HG03571 (cell line): Measurements from ENCODE around the gene CARD8.
"Not testable (repeated sequence)": the region's sequence is repeated elsewhere in the genome, so short reads cannot be mapped to it uniquely, and the experiment has no call there.

Experiments used
- ATAC-seq: cut with Tn5 transposase; IDR thresholded peaks from one replicate; pipeline ENCODE4 v1.9.1; 2021; ENCODE audit not compliant: unreplicated experiment

The CARD8 gene, protein sequence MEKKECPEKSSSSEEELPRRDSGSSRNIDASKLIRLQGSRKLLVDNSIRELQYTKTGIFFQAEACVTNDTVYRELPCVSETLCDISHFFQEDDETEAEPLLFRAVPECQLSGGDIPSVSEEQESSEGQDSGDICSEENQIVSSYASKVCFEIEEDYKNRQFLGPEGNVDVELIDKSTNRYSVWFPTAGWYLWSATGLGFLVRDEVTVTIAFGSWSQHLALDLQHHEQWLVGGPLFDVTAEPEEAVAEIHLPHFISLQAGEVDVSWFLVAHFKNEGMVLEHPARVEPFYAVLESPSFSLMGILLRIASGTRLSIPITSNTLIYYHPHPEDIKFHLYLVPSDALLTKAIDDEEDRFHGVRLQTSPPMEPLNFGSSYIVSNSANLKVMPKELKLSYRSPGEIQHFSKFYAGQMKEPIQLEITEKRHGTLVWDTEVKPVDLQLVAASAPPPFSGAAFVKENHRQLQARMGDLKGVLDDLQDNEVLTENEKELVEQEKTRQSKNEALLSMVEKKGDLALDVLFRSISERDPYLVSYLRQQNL

DNA sequence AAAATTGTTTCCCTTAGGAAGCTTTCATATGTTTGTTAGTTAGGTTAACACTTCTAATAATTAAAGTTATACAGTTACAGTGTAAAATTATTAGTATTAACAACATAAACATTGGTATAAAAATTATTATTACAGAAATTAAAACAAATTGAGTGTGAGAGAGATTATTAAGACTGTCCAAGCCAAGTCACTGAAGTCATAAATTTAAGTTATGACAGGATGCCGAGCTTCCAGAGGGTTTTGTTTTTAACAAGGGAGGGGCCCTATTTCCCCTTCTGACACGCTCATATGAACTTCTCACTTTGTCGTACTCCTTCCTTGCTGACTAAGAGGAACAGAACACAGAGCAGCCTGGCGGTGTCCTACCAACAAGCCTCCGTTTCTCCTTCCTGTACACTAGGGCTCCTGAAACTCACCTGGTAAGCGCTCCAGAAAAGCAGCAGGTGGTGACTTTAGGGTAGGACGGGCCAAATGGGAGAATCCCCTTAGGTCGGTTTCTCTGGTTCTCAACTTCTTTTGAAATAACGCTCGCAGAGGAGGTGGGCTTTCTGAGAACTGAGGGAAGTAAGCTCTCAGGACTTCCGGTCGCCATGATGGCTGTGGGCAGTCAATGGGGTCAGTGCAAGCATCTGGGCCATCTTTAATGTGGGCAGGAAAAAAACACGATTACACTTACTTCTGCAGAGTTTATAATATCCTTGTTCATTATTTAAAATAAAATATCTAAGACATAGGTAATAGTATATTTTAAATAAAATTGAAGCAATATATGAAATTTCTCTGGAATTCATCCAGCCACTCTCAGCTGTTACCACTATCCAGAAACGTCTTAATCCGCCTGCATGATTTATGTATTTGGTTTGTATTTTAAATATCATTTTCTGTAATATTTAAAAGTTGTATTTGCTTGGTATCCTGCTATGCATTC is at the start of gene CARD8:
Gene CARD8 (minus strand): TSS at position 537 of the 928 bp plus-strand sequence. CDS start 14,892 bp downstream, outside the sequence.
- no peak for ATAC-seq

DNA sequence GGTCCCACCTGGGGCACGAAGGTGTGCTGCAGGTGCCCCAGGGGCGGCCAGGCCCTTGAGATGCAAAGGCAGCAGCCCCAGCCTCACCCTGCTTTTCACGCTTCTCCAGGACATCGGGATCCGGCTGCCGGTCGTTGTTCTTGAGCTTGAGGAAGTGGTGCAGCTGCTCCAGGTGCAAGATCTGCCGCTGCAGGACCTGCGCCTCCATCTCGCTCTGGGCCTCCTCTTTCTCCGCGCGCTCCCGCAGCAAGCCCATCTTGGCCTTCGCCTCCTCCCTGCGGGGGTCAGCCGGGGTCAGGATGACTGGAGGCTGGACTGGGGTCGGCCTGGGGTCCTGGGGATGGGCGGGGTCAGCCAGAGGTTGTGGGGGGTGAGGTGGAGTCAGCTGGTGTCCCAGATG is 48.2 kb upstream of the CARD8 start:
- no peak for ATAC-seq

DNA sequence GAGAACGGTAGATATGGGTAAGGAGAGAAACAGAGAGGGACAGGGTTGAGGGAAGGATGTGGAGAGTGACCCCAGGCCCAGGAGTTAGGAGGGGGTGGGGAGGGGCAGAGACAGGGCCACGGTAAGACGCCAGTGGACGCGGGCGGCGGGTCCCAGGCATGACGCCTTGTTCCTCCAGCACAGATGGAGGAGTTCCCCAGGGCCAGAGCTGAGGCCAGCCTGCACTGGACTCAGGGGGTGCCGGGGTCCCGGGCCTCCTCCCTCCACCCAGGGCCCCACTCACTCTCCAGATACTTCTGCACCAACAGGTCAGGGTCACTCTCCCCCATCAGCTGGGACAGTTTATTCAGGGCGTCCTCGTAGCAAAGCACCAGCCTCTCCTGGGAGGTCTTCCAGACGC is 47.7 kb upstream of the CARD8 start:
- ATAC-seq = no peak

DNA sequence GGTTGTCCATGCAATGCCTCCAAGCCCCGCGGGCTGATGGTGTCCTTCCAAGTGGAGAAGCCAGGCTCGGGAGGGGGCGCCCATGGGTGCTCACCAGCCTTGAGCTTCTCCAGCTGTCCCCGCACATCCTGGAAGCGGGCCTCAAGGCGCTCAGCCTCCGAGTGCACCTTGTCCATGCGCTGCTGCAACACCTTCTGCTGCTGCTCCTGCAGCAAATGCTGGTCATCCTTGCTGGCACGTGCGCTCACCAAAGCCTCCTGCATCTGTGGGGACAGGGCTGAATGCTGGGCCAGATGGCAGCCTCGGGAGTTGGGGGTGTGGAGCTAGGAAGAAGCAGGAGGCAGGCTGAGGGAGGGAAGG is 46.9 kb upstream of the CARD8 start:
- ATAC-seq = no peak

DNA sequence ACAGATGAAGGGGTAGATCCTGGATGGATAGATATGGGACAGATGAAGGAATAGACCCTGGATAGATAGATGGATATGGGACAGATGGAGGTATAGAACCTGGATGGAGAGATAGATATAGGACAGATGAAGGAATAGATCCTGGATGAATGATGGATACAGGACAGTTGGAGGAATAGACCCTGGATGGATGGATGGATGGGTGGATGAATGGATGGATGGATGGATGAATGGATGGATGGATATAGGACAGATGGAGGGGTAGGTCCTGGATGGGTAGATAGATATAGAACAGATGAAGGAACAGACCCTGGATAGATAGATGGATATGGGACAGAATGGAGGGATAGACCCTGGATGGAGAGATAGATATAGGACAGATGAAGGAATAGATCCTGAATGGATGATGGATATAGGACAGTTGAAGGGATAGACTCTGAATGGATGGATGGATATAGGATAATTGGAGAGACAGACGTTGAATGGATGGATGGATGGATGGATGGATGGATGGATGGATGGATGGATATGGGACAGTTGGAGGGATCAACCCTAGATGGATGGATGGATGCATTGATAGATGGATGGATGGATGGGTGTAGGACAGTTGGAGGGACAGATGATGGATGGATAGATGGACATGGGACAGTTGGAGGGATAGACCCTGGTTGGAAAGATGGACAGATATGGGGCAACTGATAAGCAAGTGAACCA is 46.3 kb upstream of the CARD8 start:
- ATAC-seq = no peak

DNA sequence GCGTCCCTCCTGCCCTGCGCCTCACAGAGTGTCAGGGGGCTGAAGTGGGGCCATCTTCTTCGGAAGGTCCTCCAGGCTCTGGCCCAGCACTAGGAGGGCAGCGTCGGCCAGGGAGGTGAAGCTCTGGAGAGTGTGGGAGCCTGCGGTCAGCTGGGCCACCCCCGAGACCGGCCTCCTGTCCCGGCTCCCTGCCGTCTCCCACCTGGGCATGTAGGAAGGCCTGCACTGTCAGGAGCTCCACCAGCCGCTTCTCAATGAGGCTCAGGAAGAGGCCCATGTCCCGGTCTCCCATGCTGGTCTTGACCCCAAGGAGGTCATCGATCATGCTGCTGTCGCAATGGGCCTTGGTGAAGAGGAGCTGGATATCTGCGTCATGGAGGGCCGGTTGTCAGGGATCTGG is 42.3 kb upstream of the CARD8 start:
- no peak for ATAC-seq

DNA sequence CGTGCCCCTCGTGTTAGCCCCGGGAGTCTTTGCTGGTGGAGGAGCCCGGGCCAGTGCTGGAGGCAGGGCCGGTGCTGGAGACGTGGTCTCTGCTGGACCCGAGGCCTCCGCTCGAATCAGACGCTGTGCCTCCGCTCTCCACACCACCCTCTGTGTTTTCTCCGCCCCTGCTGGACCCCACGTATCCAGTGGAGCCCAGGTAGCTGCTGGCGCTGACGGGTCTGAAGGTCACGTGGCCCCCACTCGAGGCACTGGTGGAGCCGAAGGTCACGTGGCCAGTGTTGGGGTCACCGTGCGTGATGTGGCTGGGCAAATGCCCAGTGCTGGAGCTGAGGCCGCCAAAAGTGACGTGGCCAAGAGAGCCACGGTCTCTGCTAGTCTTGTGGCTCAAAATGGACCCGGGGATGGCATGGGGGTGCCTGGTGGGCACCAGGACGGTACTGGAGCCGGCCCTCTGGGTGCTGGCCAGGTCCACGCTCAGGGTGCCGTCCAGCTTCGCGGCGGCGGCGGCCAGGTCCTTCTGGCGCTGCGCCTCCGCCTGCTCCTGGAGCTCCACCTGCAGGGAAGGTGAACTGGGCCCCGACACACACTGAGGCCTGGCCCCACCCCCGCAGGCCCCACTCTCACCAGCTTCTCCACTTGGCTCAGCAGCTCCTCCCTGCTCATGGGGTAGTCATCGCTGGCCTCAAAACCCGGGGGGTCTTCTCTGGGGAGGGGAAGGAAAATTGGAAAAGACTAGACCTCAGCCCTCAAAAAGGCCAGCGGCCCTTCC is 41.4 kb upstream of the CARD8 start:
- ATAC-seq = no peak

DNA sequence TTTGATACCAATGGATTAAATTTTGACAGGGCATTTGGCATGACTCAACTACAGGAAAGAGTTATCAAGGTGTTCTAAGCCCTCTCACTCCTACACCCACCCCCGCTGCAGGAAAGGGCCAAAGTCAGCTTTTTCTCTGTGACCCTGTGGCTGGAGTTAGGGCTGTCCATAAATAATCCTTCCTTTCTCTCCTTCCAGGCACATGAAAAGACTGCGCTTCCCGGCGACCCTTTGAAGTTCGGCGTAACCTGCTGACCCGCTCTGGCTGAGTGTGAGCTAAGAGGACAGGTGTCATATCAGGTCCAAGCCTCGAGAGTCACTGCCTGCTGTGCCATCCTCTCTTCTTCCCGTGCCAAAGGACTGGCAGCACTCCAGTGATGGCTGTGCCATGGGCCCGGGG is 39.7 kb upstream of the CARD8 start:
- no peak for ATAC-seq

DNA sequence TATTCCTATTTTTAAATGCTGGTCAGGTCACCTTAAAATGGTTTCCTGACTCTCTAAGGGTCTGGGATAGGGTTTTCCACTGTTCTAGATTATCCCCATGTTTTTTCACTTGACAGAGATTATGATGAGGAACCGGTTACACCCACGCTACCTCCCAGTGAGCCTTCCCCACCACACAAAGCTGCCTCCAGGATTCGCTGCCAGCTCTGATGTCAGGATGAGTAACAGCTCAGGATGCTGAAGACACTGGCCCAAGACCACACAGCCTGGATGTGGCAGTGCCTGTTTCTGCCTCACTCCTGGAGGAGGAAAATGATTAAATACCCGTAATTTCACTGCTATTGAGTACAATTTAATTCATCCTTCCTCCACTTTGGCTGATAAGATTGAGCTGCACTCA is 37.1 kb upstream of the CARD8 start:
- ATAC-seq = no peak

DNA sequence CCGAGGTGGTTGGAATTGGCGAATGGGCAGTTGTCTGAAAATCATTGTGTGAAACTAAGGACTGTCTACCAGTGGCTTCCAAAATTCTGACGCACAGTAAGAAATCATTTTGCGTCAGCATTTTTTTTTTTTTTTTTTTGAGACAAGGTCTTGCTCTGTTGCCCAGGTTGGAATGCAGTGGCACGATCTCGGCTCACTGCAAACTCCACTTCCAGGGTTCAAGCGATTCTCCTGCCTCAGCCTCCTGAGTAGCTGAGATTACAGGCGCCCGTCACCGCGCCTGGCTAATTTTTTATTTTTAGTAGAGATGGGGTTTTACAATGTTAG is 35.7 kb upstream of the CARD8 start:
- ATAC-seq = not testable (repeated sequence)

DNA sequence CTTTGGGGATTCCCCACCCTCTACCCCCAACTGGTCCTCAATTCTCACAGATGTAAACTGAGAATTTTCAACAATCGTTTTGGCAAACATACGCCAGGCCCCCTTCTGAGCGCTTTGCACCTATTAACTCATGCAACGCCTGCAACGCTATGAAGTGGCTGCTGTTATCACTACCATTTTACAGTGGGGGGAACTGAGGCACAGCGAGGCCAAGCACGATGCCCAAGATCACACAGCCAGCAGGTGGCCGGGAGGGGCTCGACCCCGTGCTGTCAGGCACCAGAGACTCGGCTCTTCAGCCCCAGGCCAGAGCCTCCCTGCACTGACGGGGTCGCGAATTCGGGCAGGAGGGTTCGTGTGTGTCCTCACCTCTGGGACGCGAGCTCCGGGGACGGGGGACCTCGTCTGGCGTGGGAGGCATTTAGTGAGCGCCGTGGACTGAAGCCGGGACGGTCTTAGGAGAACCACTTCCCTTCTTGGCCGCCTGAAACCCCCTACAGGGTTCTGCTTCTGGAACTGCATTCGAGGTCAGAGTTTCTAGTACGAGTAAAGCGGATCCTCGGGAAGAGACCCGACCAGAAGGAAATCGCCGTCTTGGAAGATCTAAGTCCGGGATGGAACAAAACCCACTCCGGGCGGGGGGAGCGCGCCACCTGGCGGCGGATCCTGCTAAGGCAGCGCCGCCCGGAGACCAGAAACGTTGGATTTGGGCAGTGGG is 35.2 kb upstream of the CARD8 start:
- no peak for ATAC-seq

DNA sequence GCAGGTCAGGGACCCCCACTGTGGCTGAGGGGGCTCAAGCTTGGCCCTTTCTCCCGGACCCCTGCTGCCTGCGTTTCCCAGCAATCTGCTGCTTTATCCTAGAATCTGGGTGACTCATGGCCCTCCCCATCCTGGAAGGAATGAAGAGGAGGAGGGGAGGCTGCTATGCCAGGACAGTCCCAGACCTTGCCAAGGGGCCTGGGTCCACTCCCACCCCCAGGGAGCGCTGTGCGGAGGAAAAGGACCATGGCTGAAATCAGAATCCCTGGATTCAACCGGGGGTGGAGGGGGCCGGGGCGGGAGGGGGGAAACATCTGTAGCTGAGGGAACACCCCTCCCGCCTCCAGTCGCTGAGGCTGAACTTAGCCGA is 34.7 kb upstream of the CARD8 start:
- no peak for ATAC-seq

DNA sequence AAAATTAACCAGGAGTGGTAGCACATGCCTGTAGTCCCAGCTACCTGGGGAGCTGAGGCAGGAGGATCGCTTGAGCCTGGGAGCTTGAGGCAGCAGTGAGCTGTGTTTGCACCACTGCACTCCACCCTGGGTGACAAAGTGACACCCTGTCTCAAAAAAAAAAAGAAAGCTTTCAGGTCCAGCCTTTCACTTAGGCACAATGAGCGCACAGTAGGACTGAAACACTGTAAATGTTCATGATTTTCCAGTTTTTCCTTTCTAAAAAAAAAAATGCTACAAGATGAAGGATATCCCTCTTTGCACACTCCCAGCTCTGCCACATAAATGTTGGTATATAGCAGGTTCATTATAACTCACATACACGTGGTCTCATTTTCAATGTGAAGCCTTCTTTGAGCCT is 32.0 kb upstream of the CARD8 start:
- no peak for ATAC-seq

DNA sequence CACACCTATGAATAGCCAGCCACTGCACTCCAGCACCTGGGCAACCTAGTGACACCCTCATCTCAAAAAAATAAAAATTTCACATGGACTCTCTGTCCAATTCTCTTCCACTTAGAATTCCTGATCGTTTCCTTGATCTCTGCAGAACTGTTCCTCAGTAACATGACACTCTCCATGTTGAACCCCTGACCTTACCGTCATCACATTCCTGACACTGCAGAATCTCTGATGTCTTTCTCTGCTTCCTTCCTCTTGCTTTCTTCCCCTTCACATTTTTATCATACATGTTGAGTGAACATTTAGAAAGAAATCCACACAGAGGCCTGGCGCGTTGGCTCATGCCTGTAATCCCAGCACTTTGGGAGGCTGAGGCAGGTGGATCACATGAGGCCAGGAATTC is 29.2 kb upstream of the CARD8 start:
- no peak for ATAC-seq

DNA sequence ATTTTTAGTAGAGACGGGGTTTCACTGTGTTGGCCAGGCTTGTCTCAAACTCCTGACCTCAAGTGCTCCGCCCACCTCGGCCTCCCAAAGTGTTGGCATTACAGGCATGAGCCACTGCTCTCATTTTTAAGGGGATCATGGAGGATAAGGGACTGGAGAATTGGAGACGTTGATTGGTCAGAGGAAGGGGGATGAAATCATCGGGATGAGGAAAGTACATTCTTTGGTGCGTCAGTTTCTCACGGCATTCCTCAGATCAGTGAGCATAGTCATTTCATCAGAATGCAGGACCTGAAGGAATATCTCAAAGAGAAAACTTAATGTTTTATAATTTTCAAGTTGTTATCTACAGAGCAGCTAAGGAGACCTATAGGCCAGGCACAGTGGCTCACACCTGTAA is 28.2 kb upstream of the CARD8 start:
- ATAC-seq = no peak

DNA sequence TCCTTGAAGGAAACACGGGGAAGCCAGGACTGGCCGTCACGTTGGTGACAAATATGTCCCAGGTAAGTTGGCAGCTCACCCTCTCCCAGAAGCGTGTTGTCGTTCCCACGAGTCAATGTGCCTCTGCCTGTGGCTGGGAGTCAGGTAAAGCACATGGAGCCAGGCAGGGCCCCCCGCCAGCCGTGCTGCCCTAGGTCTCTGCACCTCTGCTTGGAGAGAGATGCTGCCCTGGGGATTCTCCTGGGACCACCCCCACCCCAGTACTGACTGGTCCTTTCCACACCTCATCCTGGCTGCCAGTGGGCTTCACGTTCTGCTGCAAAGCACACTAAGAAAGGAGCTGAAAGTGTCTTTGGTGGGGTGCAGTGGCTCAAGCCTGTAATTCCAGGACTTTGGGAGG is 24.0 kb upstream of the CARD8 start:
- no peak for ATAC-seq

DNA sequence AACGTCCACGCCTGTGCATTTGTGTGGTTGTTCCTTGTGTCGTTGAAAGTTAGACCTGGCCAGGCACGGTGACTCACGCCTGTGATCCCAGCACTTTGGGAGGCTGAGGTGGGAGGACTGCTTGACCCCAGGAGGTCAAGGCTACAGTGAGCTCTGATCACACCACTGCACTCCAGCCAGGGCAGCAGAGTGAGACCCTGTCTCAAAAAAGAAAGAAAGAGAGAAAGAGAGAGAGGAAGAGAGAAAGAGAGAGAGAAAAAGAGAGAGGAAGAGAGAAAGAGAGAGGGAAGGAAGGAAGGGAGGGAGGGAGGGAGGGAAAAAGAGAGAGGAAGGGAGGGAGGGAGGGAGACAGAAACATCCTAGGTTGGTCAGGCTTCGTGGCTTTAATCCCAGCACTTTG is 19.2 kb upstream of the CARD8 start:
- ATAC-seq = no peak

DNA sequence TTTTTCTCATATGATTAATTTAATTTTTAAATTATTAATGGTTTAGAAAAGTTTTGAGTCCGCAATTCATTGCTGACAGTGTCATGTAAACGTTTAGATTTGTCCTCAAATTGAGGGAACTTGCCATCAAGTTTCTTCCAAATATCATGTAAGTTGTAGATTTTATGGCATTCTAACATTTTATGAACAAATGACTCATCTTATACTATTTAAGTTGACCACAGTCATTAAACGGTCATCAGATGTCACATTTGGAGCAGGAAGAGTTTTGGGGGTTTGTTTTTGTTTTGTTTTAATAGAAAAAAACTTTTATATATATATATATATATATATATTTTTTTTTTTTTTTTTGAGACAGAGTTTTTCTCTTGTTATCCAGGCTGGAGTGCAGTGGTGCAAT is 18.5 kb upstream of the CARD8 start:
- ATAC-seq = no peak

DNA sequence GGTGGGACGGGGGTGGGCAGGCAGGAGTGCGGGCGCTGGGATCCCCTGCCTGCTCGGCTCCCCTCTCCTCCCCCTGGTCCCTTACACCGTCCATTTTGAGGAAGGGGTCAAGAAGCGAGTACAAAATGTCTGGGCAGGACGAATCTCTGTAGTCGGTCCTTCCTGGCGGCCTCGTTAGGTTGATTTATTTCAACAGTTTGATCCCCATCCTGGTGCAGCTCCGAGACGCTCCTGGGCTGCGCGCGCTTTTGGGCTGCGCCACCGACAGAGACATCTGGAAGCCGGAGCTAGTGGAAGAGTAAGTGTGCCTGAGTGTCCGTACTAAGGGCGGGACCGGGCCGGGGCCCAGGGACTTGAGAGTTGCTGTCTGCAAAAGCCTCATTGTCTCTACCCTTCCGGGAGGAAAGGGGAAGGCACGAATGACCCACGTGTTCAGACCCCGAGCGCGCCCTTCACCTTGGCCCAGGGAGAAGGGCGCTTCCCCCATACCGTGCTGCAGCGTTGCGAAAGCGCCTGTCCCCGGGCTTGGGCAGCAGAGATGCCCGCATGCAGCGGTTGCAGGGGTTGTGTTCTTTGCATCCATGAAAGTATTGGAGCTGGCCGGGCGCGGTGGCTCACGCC is 15.9 kb upstream of the CARD8 start:
- ATAC-seq = no peak

DNA sequence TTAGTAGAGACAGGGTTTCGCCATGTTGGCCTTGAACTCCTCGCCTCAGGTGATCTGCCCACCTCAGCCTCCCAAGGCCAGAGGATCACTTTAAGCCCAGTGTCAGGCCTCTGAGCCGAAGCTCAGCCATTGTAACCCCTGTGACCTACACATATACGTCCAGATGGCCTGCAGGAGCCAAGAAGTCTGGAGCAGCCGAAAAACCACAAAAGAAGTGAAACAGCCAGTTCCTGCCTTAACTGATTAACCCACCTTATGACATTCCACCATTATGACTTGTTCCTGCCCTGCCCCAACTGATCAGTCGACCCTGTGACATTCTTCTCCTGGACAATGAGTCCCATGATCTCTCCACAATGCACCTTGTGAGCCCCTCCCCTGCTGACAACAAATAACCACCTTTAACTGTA is 13.9 kb upstream of the CARD8 start:
- ATAC-seq = not testable (repeated sequence)
